ENCODE data around the gene MCC.

Gene MCC

DNA sequence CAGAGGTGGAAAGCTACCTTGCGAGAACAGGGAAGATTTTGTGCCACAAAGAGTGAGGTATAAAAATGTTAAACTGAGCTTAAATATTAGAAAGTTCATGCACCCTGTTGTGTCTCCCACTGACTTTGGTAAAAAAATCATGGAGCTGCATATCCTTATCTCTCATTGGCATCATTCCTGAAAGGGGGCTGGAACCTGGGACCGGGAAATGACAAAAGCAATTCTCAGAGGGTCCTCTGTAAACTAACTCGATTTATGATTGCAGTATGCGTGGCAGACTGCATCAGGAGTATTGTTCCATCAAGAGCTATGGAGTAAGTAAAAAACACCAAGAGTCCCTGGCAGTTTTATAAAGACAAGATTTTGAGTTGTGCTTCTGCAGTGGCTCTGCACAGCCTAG, 362.9 kb downstream of the MCC start:
- DNase-seq, result no peak

DNA sequence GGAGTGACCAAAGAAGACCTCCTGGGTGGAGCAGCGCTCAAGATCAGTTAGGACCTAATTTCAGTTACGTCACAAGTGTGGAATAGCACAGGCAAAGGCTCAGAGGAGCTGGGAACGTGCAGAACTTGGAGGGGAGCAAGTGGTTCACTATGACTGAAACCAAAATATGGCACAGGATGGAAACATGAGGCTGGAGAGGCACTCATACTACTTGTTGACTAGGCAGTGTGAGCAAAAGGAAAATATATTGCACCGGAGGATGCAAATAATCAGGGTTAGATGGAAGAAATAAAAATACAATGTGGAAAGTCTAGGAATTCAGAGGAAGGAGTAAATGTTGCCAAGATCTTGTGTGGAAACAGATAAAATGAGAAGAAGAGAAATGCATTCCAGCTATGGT, 363.3 kb downstream of the MCC start:
- no peak for DNase-seq

DNA sequence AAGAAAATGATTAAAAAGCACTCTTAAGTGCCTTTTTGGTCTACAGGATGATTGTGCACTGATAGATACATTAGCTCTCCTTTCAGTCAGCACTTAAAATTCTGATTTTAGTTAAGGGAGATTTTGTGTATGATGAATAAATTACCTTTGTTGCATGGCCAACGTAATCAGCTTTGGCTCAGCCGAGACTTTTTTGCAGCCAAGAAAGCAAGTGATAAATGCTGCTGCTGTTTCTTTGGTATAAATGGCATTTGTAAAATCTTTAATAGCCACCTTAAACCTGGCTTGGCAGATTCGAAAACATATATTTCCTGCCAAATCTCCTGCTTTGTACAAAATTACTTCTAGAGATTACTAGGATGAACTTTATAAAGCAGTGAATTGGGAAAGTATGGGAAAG, 364.0 kb downstream of the MCC start:
- no peak for DNase-seq

DNA sequence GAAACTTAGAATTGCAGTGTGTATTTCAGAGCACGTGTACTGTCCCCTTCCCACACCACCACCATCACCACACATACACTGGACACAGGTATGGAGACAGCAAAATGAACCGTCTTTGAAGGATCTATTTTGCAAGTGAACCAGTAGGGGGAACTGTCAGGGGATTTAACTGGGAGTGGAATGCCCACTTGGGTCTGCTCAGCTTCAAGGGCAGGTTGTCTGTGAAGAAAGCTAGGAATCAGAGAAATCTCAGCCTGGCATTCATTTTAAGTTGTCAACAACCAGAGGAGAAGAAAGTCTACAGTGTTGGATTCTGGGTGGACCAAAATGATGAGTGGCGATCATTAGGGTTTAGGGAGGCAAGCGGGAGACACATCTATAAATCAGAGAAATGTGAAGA, 364.6 kb downstream of the MCC start:
- no peak for DNase-seq

DNA sequence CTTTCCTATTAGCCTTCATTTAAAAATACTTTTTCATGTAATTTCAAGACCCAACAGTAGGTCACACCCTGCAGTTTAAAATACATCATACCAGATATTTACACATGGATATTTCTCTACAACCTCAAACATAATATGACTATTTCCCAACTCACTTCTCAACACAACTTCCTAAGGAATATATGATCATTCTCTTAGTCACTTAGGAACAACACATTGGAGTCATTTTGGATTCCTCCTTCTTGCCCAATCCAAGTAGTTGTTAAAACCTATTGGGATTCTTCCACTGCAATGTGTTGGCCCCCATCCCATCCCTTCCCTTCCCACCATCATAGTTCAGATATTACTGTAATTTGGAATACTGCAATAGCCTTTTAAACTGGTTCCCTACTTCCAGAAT, 366.2 kb downstream of the MCC start:
- DNase-seq, result no peak

DNA sequence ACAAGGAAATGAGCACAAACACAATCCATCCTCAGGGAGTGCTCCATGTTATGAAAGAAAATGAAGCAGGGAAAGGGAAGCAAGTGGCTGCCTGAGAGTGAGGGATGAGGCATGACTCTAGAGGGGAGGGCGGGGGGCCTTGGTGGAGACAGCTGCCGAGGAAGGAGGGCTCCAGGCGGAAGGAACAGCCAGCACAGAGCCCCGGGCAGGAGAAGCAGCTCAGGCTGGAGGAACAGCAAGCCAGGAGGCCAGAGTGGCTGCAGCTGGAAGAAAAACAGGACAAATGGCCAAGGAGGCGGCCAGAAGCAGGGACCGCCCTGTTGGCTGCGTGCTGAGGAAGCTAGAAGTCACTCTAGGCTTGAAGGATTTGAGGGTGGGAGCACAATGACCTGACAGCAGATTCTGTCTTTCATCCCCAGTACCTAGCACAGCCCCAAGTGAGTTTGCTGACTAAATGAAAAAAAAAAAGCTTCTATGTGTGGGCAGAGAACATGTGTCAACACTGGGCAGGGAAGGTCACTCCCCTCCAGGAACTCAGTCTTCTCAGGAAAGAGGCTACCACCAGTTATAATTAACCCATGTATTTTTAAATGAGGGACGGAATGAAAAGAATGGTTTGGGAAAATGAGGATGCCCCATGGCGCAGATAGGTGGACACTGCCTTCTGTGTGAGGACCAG, 368.9 kb downstream of the MCC start:
- no peak for DNase-seq

DNA sequence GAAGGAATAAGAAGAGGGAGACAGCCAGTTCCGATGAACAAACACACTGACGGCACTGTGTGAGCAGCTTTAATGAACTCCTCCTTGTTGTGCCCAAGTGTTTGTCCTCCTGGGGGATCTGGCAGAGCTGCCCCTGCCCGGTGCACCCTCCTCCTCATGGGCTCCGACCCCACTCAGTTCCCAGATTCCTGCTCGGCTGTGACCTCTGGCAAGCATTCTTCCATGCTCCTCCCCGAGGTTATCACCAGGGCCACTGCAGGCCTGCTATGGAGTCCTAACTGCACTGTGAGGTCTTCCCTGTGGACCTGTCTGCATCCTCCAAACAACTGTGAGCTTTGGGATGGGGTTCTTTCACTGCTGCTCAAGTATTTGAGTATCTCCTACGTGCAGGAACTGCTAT, 369.5 kb downstream of the MCC start:
- DNase-seq, result no peak

DNA sequence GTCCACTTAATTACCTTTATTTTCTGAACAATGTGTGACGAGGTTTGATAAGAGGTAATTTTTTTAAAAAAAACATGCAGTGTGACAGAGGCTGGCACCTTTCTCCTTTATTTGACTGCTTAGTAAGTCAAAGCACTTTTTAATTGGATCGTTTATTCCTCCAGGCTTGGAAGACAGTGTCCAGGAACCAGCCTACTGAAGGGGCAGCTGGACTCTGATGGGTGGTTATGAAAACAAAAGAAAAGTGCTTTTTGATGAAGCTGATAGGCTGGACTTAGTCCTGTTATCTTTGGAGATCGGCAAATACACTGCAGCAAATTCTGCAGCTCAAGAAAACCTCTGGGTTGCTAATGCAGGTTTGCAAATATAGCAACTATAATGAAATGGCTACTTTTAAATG, 370.0 kb downstream of the MCC start:
- DNase-seq, result no peak

DNA sequence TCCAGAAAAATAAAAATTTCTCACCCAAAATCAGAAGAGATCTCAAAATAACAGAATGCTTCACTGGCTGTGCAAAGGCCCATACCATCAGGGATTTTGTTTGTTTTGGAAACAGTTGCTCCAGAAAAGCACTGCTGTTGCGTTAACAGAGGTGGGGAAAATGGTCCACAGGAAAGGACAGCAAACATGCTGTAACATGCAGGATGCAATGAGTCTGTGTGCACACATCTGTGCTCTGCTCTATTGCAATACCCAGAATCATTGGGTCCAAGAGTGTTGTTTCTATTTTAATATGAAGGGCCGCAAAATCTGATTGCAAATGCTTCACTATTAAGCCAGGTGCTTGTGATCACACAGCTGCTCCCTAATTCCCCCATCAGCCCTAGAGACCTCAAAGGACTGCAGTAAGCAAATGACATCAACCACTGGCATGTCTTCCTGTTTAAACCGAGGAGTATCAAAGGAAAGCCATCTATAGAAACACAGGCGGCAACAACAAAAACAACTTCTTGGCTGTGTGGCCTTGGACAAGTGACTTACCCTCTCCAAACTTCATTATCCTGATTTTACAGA, 370.6 kb downstream of the MCC start:
- DNase-seq, result no peak

DNA sequence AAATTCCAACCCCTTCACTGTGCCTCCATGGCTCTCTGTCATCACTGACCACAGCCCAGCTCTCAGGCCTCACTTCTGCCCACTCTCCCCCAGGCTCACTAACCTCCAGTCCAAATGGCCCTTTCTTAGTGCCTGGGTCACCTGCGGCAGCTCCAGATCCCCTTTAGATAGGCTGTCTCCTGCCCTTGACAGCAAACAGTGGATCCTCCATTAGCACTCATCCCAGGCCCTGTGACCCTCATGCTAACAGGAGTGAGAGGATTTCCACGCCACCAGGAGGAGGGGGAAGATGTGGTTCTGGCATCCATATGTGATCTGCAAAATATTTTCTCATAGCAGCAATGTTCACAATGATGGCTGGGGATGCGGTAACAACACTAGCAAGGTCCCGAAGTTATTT, 372.3 kb downstream of the MCC start:
- no peak for DNase-seq

DNA sequence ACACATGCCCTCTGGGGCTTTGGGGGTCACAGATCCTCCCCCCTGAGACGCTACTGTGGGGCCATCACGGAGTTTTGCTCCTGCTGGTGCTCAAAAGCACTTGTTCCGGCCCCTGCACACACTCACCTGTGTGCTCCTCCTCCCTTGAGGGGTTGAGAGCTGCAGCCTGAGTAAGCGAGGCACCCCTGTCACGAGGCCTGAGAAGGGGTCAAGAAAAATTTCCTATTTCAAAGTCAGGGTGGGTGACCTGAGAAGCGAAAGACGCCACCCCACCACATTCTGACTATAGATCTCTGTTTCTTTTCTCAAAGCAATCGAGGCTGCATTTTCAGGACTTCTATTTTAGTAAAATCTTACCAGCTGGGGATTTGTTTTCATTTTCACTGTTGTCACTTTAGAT, 373.2 kb downstream of the MCC start:
- DNase-seq, result no peak

DNA sequence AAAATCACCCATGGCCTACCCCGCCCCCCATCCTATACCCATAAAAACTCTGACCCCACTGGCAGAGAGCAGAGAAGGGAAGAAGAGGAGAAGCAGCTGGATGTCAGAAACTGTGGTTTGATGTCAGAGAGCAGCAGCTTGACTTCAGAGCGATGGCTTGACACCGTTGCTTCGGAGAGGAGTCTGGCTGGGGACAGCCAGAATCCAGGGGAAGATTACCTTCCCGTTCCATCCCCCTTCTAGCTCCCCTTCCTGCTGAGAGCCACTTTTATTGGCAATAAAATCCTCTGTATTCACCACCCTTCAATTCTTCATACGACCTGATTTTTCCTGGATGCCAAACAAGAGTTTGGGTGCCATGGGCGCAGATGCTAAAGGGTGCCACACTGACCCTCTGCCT, 373.7 kb downstream of the MCC start:
- DNase-seq, result no peak

DNA sequence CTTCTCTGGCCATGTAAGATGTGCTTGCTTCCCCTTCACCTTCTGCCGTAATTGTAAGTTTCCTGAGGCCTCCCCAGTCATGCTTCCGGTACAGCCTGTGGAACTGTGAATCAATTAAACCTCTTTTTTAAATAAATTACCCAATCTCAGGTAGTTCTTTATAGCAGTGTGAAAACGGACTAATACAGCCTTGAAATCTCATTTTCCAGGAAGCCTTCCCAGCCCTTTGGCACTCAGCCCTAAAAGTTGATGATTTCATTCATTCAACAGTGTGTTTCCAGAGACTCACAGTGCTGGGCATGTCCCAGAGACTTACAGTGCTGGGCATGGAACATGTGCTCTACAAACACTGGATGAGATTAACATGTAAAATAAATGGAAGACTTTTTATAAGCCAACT, 375.8 kb downstream of the MCC start:
- DNase-seq, result no peak

DNA sequence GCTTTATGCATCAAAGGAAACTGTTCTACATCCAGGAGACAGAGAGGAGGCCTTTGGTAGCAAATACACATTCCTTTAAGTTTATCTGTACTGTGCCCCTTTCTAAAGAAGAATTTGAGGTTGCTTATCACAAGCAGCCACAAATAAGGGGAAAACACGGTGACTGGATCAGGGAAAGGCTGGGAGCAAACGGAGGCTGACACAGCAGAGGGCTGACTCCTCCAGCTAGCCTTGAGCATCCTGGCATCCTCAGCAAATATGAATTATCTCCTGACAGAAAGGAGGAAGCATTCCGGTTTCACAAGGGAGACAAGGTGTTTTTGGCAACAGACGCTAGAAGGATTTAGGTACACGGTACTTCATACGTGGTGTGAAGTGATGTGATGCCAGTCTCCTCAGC, 378.1 kb downstream of the MCC start:
- no peak for DNase-seq

DNA sequence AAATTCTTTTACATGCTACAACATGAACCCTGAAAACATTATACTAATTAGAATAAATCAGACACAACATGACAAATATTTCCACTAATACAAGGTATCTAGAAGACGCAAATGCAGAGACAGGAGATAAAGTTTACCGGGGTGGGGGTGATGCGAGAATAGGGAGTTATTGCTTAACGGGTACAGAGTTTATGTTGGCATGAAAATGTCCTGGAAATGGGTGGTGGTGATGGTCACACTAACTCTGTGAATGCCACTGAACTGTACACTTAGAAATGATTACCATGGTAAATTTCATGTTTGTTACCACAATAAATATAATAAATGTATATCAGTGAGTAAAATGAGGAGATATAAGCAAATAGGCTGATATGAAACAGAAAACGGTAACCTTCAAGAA, 378.9 kb downstream of the MCC start:
- DNase-seq, result no peak

DNA sequence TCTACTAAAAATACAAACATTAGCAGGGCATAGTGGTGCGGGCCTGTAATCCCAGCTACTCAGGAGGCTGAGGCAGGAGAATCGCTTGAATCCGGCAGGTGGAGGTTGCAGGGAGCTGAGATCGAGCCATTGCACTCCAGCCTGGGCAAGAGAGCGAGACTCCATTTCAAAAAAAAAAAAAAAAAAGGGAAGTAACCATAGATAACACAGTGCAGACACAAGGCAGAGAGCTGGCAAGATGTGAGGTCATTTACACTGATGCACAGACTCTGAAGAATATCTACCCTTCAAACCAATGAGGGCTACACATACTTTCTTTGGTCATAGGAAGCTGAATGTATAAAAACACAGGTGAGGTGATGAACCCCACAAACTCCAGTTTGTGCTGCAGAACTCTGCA, 379.8 kb downstream of the MCC start:
- no peak for DNase-seq

DNA sequence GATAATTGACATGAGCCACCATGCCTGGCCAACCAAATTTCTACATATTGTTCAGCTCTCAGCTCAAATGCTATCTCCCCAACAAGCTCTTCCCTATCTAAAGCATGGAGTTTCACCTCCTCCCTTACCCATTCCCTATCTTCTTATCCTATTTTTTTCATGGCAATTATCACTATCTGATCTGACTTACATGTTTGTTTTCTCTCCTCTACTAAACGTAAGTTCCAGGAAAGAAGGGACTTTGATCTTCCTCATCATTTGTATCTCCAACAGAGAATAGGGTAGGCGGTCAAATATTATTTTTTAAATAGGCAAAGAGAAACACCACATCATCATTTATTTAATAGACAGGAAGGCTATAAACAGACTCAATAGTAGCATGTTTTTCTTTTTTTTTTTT, 381.4 kb downstream of the MCC start:
- DNase-seq, result no peak

DNA sequence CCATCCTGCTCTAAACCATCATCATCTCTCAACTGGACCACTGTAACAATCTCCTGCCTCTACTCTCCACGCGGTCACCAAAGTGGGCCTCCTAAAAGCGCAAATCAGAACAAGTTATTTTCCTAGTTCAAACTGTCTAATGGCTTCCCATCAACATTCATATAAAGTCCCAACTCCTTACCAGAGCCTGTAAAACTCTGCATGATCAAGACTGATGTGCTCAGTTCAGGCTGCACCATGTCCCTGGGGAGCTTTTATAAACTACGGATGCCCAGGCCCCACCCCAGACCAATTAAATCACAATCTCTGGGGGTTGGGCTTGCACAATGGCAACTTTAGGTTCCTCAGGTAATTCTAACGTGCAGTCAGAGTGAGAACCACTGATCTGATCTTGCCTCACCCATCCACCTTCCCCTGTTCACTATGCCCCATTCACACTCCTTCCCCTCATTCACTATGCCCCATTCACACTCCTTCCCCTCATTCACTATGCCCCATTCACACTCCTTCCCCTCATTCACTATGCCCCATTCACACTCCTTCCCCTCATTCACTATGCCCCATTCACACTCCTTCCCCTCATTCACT, 382.5 kb downstream of the MCC start:
- DNase-seq, result no peak

DNA sequence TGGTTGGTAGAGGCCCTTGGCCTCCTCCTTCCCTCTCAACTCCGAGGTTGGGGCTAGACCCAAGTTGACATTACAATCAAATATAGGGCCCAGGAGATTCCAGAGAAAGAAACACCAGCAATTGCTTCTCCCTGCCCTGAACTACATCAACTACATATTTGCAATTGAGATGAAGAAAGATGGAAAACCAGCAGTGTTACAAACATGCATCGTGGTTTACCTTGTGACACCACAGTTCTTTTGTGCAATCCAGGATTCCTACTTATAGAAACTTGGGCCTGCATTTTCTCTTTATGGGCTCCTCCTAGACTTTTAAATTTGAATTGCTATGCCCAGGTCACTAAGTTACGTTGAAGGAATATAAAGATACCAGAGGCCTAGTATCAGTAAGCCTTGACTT, 384.9 kb downstream of the MCC start:
- DNase-seq, result no peak

DNA sequence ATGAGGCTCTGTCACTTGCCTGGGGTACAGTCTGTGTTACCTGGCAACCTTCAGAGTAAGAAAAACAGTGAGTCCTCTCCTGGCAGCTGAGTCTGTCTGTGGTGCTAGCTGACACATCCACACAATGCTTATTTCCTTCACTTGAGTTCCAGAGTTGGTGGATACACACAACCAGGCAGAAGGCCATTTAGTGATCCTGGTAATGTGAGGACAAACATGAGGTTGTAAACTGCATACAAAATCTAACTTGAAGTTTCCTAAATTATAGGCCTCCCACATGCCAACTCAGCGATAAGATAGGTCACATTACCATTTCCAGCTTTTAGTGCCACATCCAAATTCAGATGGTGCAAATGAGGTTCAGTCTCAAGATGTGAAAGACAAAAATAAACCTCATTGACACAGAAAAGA, 386.1 kb downstream of the MCC start:
- no peak for DNase-seq

DNA sequence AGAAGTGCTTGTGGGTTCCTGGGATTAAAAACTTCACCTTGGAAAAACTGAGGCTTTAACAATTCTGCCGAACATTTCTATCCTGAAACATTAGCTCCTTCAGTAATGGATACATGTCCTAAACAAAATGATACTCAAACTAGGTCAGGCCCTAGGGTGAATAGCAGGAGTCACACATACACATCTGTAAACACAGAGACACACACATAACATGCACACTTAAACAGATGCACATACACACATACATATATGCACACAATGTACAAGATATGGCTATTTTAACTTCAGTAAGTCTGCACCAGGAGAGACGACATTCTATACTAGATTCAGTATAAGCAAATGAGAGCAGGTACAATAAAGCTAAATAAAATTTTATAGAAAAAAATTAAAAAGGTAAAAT, 387.3 kb downstream of the MCC start:
- no peak for DNase-seq

DNA sequence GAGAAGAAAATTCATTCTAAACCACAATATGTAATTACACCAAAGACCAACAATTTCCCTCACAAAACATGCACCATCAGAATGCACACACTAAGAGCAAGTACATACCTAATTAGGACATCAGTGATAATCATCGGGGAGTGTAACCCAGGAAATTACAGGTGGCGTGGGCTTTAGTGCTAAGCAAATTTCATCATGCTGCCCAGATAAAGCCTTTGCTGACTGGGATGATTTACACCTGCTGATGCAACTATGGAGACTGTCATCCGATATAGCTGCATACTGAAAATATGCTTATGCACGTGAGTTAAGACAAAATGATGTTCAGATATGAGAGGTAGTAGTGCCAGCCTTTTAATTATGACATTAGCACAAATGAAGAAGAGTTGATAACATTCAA, 388.4 kb downstream of the MCC start:
- DNase-seq, result no peak

DNA sequence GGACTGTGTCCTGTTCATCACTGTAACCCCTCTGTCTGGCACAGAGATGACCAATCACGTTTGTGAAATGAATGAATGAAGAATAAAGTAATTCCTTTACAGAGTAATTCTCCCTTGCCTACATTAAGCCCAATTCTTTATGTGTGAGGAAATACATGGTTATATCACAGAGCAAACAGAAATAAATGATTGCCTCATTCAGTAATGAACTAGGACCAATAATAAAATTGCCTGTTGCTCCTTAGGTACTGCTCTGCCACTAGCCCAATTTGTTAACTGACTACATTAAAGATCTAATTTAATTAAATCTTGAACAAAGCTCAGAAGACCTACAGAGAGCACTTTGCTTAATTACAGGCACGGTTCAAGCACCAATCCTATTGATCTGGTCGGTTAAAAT, 389.9 kb downstream of the MCC start:
- DNase-seq, result no peak

DNA sequence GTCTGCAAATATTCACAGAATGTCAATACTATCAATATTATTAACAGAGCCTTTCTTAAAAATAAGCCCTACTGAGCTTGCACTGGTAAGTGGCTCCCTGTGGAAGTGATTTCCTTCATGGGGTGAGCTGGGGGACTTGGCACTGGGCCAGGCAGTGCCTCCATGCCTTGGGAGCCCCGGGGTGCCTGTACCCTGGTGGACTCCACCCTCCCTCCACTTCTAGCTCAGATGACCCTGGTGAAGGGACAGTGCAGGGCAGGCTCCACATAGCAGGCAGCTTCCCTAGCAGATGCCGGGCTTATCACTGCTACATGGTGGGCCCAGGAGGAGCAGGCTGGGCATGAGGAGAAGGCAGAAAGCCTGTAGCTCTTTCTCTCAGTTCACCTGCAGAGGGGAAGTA, 392.4 kb downstream of the MCC start:
- no peak for DNase-seq

DNA sequence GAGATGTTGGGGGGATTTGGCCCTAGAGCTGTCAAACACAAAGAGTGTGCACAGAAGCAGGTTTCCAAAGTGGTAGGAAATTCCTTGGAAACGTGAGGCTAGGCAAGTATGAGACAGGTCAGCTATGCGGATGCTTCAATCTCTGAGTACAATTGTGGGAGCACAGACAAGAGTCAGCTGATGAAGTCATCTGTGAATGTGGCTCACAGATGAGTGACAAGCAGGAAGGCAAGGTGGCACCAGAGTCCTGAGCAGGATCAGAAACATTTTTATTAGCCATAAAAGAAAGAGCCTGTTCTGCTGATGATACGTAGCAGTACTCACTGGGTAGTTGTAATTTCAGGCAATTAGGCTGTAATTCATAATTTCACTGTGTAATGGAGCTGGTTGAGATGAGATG, 394.7 kb downstream of the MCC start:
- DNase-seq, result no peak
